Pancreas (tissue), 10 donors: ENCODE measurements around the gene NEK11. TPM values are rescaled to one million over a fixed set of nuclear protein-coding genes. Genes with fewer than 3 reads are reported as not detected.

Experiments
- ATAC-seq, 4 donors: fragments of 200-7000 bp; cut with Tn5 transposase; one replicate each; pipeline versions ENCODE4 v1.8.0 to v1.9.1; 2020; ENCODE audit warnings: mild to moderate bottlenecking in 4 of 4, moderate library complexity in 4 of 4
- DNase-seq, 6 donors: peaks; one replicate each; pipeline ENCODE4 v3.0.0-alpha.2; 2020
- FAIRE-seq: peaks from 2 replicates; lab custom pipeline; 2012; peaks lifted over from hg19 to GRCh38; lab: Jason Lieb, UNC
- H3K27ac ChIP-seq, 4 donors: fragments of 200-600 bp; sonication (generic); 1 replicate in 3 of 4; 2 replicates in 1 of 4; pipeline versions ENCODE4 v1.5.0 to v1.8.0; 2020
- H3K27me3 ChIP-seq, 4 donors: fragments of 200-600 bp; one replicate each; pipeline ENCODE4 v1.8.0; 2021
- H3K36me3 ChIP-seq, 3 donors: fragments of 200-600 bp; sonication (generic) in 1 of 3; one replicate each; pipeline versions ENCODE4 v1.5.0 to v1.8.0; 2020 to 2021
- H3K4me1 ChIP-seq, 3 donors: fragments of 200-600 bp; one replicate each; pipeline ENCODE4 v1.8.0; 2021
- H3K4me3 ChIP-seq, 4 donors: fragments of 200-600 bp; sonication (generic) in 2 of 4; one replicate each; pipeline versions ENCODE4 v1.5.0 to v1.8.0; 2020 to 2021
- H3K9me3 ChIP-seq, 4 donors: fragments of 200-600 bp; one replicate each; pipeline ENCODE4 v1.8.0; 2021
- CTCF ChIP-seq, 4 donors: fragments of 200-600 bp; sonication (generic) in 3 of 4; IDR thresholded peaks; one replicate each; pipeline versions ENCODE4 v1.5.0 to v1.8.0; 2021; ENCODE audit warnings: antibody characterized with exemption in 4 of 4
- WGBS, 2 donors: extraction: QIAGEN DNeasy Blood & Tissue Kit; methylation state at CpG; one replicate each; pipeline ENCODE4 v1.1.7; 2013; 5-methylcytosine and 5-hydroxymethylcytosine counted together
- intact Hi-C, 3 donors: fragments of 100-400 bp; cut with DNase I; formaldehyde crosslinking; loops; one replicate each; pipeline versions ENCODE4 v1.11.1 to v1.14.2; 2022
- polyA plus RNA-seq, 2 donors: library from polyadenylated mRNA; stranded (reverse); fragments of 200-250 nt; gene quantifications; one replicate each; pipeline ENCODE4 v1.2.3, GENCODE V29; 2013
- total RNA-seq, 6 donors: library from RNA; stranded (reverse); fragmentation: NEBNext Ultra II Directional in 4 of 6; extraction: Animal tissue kit (Norgen Biotek cat#: 25700) in 4 of 6; gene quantifications; one replicate each; pipeline versions ENCODE4 v1.2.1 to v1.2.4, GENCODE V29; 2021 to 2023
- donor health status: healthy with polysubstance abuse.
- donor health status: DM: no; HTN: no; CAD: no; lungs with moderate emphysema.
- donor health status: DM: no; HTN: no; CAD: no.
- donor health status: control.
- donor health status: control.
- donor health status: Bipolar disorder and iron deficiency.
- donor health status: DM: yes; HTN: yes; CAD: no.
- donor health status: DM: no; HTN: no; CAD: no.
- donor health status: DM: no; HTN: no; CAD: no.
- donor health status: DM: yes; HTN: yes; CAD: no.

The NEK11 gene
- total and polyA plus RNA-seq, 8 donors, result 2.1 to 7.2 (median 3.3) TPM

- Histone ChIP-seq H3K27me3 (no peaks in the 10 kb centered on the region), H3K4me3 (no peak overlapping the region), H3K4me1 (no peaks in the 10 kb centered on the region), H3K9me3 (no peaks in the 10 kb centered on the region), H3K27ac (no peak overlapping the region), H3K36me3 (no peaks in the 10 kb centered on the region)
- ATAC-seq (no peak), FAIRE-seq (no peak), DNase-seq (no peak)
- WGBS, 2 donors, result 48 to 58% methylated on average over 3 of the region's 3 CpGs
- TF ChIP-seq CTCF (IDR thresholded peaks at IDR 0.05), result no peak
- intact Hi-C loops, result no loop called here
Observed at GRCh38 chr3:131222599-131222998, 195.9 kb downstream of the NEK11 start.

GRCh38 chr3:131223373-131224289 is 197.0 kb downstream of the NEK11 start:
- H3K27me3 ChIP-seq, result no peaks in the 10 kb centered on the region
- ATAC-seq (no peak), FAIRE-seq (no peak), DNase-seq (no peak)
- H3K9me3 ChIP-seq, result no peaks in the 10 kb centered on the region
- H3K36me3 ChIP-seq, result no peaks in the 10 kb centered on the region
- intact Hi-C loops, result no loop called here
- H3K4me1 ChIP-seq, result no peaks in the 10 kb centered on the region
- H3K4me3 ChIP-seq, result no peak overlapping the region
- 72 to 79% methylated on average over 5 of the region's 5 CpGs for WGBS, 2 donors
- no peak overlapping the region for H3K27ac ChIP-seq
- TF ChIP-seq CTCF (IDR thresholded peaks at IDR 0.05), result no peak

- Histone ChIP-seq H3K9me3 (no peaks in the 10 kb centered on the region), H3K36me3 (no peaks in the 10 kb centered on the region), H3K27ac (no peak overlapping the region), H3K27me3 (no peaks in the 10 kb centered on the region), H3K4me3 (no peak overlapping the region), H3K4me1 (no peaks in the 10 kb centered on the region)
- ATAC-seq (no peak), FAIRE-seq (no peak), DNase-seq (no peak)
- WGBS, 2 donors, result 73 to 84% methylated on average over 5 of the region's 5 CpGs
- TF ChIP-seq CTCF (IDR thresholded peaks at IDR 0.05), result no peak
- intact Hi-C loops, result no loop called here
Observed at GRCh38 chr3:131224886-131225550, 198.3 kb downstream of the NEK11 start.

- DNase-seq (no peak), ATAC-seq (no peak), FAIRE-seq (no peak)
- no peaks in the 10 kb centered on the region for H3K27me3 ChIP-seq
- WGBS, 2 donors, result 72 to 82% methylated on average over 3 of the region's 3 CpGs
- H3K27ac ChIP-seq, result no peak overlapping the region
- H3K4me3 ChIP-seq, result no peak overlapping the region
- TF ChIP-seq CTCF (IDR thresholded peaks at IDR 0.05), result no peak
- H3K36me3 ChIP-seq, result no peaks in the 10 kb centered on the region
- H3K9me3 ChIP-seq, result no peaks in the 10 kb centered on the region
- H3K4me1 ChIP-seq, result no peaks in the 10 kb centered on the region
- intact Hi-C loops, result no loop called here
Observed at GRCh38 chr3:131228522-131228921, 201.8 kb downstream of the NEK11 start.
